Neuronal stem cell (in vitro differentiated cells): ENCODE results near the gene TMEM150C.

Experiments
- DNase-seq: peaks from one replicate; pipeline ENCODE4 v3.0.0-alpha.2; 2013; ENCODE audit warnings: low spot score
- H2AFZ ChIP-seq: one replicate; pipeline ENCODE4 v1.6.1; 2013; ENCODE audit warnings: mild to moderate bottlenecking, low read length, inconsistent platforms
- H2AK5ac ChIP-seq: 2 replicates; pipeline ENCODE4 v1.6.1; 2013; ENCODE audit warnings: low read depth, mild to moderate bottlenecking, inconsistent platforms, low read length, moderate library complexity, mixed read lengths
- H2BK120ac ChIP-seq: 2 replicates; pipeline ENCODE4 v1.6.1; 2013; ENCODE audit warnings: low read depth, mild to moderate bottlenecking, inconsistent platforms, low read length, moderate library complexity, mixed read lengths
- H2BK12ac ChIP-seq: one replicate; pipeline ENCODE4 v1.6.1; 2013; ENCODE audit warnings: low read length, inconsistent platforms
- H2BK15ac ChIP-seq: 2 replicates; pipeline ENCODE4 v1.6.1; 2013; ENCODE audit warnings: mild to moderate bottlenecking, low read length, inconsistent platforms, mixed read lengths
- H2BK5ac ChIP-seq: one replicate; pipeline ENCODE4 v1.6.1; 2013; ENCODE audit warnings: inconsistent platforms, mild to moderate bottlenecking, low read length, moderate library complexity
- H3K14ac ChIP-seq: one replicate; pipeline ENCODE4 v1.6.1; 2013; ENCODE audit warnings: low read length, inconsistent platforms
- H3K18ac ChIP-seq: 2 replicates; pipeline ENCODE4 v1.6.1; 2013; ENCODE audit warnings: low read length, inconsistent platforms
- H3K23ac ChIP-seq: 2 replicates; pipeline ENCODE4 v1.6.1; 2013; ENCODE audit warnings: low read depth, mild to moderate bottlenecking, mixed read lengths, low read length, inconsistent platforms; ENCODE audit not compliant: poor library complexity
- H3K27ac ChIP-seq: replicated peaks from 3 replicates; pipeline ENCODE4 v1.5.1; 2013; ENCODE audit warnings: low read length, inconsistent platforms
- H3K27me3 ChIP-seq, 3 experiments: 2 replicates each; pipeline ENCODE4 v1.6.1; 2013; ENCODE audit warnings: low read length in 3 of 3, mild to moderate bottlenecking in 2 of 3, inconsistent platforms in 1 of 3, low read depth in 1 of 3, mixed read lengths in 1 of 3, moderate library complexity in 1 of 3; ENCODE audit not compliant: control insufficient read depth in 3 of 3, insufficient read depth in 3 of 3
- H3K36me3 ChIP-seq, 2 donors: replicated peaks in 1 of 2; 2 replicates each; pipeline ENCODE4 v1.6.1; 2013; ENCODE audit warnings: low read length in 2 of 2; ENCODE audit not compliant: control insufficient read depth in 2 of 2, insufficient read depth in 2 of 2
- H3K4ac ChIP-seq: 2 replicates; pipeline ENCODE4 v1.6.1; 2013; ENCODE audit warnings: inconsistent platforms, mild to moderate bottlenecking, low read length, moderate library complexity
- H3K4me1 ChIP-seq, 2 donors: 1 replicate in 1 of 2; 2 replicates in 1 of 2; pipeline ENCODE4 v1.6.1; 2013; ENCODE audit warnings: low read length in 2 of 2, low read depth in 1 of 2; ENCODE audit not compliant: control insufficient read depth in 2 of 2, insufficient read depth in 1 of 2
- H3K4me2 ChIP-seq: one replicate; pipeline ENCODE4 v1.6.1; 2013; ENCODE audit warnings: mild to moderate bottlenecking, low read length, inconsistent platforms; ENCODE audit not compliant: insufficient read depth, poor library complexity, severe bottlenecking
- H3K4me3 ChIP-seq, 2 donors: 2 replicates each; pipeline ENCODE4 v1.5.1; 2013; ENCODE audit warnings: low read length in 2 of 2, mild to moderate bottlenecking in 2 of 2, inconsistent platforms in 1 of 2, moderate library complexity in 1 of 2
- H3K79me1 ChIP-seq: one replicate; pipeline ENCODE4 v1.6.1; 2013; ENCODE audit warnings: low read depth, mild to moderate bottlenecking, inconsistent platforms, low read length, moderate library complexity
- H3K9ac ChIP-seq: one replicate; pipeline ENCODE4 v1.6.1; 2013; ENCODE audit warnings: mild to moderate bottlenecking, low read depth, low read length, inconsistent platforms; ENCODE audit not compliant: poor library complexity
- H3K9me3 ChIP-seq, 2 donors: replicated peaks in 1 of 2; 2 replicates each; pipeline versions ENCODE3 to v1.6.1; 2013; ENCODE audit warnings: low read length in 2 of 2, mild to moderate bottlenecking in 2 of 2, inconsistent platforms in 1 of 2, low read depth in 1 of 2, mixed read lengths in 1 of 2, moderate library complexity in 1 of 2; ENCODE audit not compliant: control insufficient read depth in 2 of 2, insufficient read depth in 1 of 2
- H4K8ac ChIP-seq: one replicate; pipeline ENCODE4 v1.6.1; 2013; ENCODE audit warnings: low read depth, mild to moderate bottlenecking, inconsistent platforms, low read length, moderate library complexity
- H4K91ac ChIP-seq: one replicate; pipeline ENCODE4 v1.6.1; 2013; ENCODE audit warnings: low read length, low read depth, mild to moderate bottlenecking, inconsistent platforms; ENCODE audit not compliant: poor library complexity
- WGBS, 2 donors: extraction: QIAGEN DNeasy Blood & Tissue Kit; methylation state at CpG; one replicate each; pipeline ENCODE4 v1.1.7; 2013; ENCODE audit warnings: missing lambda C conversion rate in 2 of 2, mixed read lengths in 1 of 2; ENCODE audit not compliant: insufficient read length in 2 of 2, insufficient replicate concordance in 1 of 2; ENCODE audit errors: extremely low coverage in 2 of 2; 5-methylcytosine and 5-hydroxymethylcytosine counted together

TMEM150C gene

GRCh38 chr4:82496349-82496748 lies 65.4 kb downstream of the TMEM150C start:
- Histone ChIP-seq H3K9ac (no peak overlapping the region), H2AK5ac (no peak overlapping the region), H4K8ac (no peak overlapping the region), H2BK12ac (no peak overlapping the region), H3K79me1 (no peaks in the 10 kb centered on the region), H3K27ac (no peak overlapping the region), H2BK120ac (no peak overlapping the region), H4K91ac (no peak overlapping the region), H3K18ac (no peak overlapping the region), H3K9me3 (no peaks in the 10 kb centered on the region), H2AFZ (no peak overlapping the region), H3K23ac (no peak overlapping the region), H3K27me3 (no peaks in the 10 kb centered on the region), H3K4me2 (no peak overlapping the region), H3K14ac (no peak overlapping the region), H2BK5ac (no peak overlapping the region), H3K4ac (no peak overlapping the region), H2BK15ac (no peak overlapping the region), H3K36me3 (no peaks in the 10 kb centered on the region), H3K4me3 (no peak overlapping the region), H3K4me1 (peaks cover 3 to 14% of the 10 kb centered on the region in 2 donors)
- DNase-seq: no peak
- WGBS, 2 donors: no CpG with 5 or more reads among the region's 2 CpGs

- H3K14ac ChIP-seq: no peak overlapping the region
- H2AFZ ChIP-seq: no peak overlapping the region
- WGBS, 2 donors: no CpG with 5 or more reads among the region's 4 CpGs
- no peak overlapping the region for H2BK120ac ChIP-seq
- DNase-seq: no peak
- no peak overlapping the region for H2AK5ac ChIP-seq
- no peak overlapping the region for H2BK15ac ChIP-seq
- H3K36me3 ChIP-seq: no peaks in the 10 kb centered on the region
- H4K8ac ChIP-seq: no peak overlapping the region
- H4K91ac ChIP-seq: no peak overlapping the region
- H3K4ac ChIP-seq: no peak overlapping the region
- no peak overlapping the region for H3K18ac ChIP-seq
- no peak overlapping the region for H3K27ac ChIP-seq
- no peak overlapping the region for H2BK12ac ChIP-seq
- no peak overlapping the region for H3K9ac ChIP-seq
- no peaks in the 10 kb centered on the region for H3K27me3 ChIP-seq
- H3K23ac ChIP-seq: no peak overlapping the region
- H3K4me2 ChIP-seq: no peak overlapping the region
- H3K79me1 ChIP-seq: no peaks in the 10 kb centered on the region
- peaks cover 3 to 11% of the 10 kb centered on the region in 2 donors for H3K4me1 ChIP-seq
- no peaks in the 10 kb centered on the region for H3K9me3 ChIP-seq
- H2BK5ac ChIP-seq: no peak overlapping the region
- no peak overlapping the region for H3K4me3 ChIP-seq
Observed at GRCh38 chr4:82495666-82496065, 66.1 kb downstream of the TMEM150C start.

DNA sequence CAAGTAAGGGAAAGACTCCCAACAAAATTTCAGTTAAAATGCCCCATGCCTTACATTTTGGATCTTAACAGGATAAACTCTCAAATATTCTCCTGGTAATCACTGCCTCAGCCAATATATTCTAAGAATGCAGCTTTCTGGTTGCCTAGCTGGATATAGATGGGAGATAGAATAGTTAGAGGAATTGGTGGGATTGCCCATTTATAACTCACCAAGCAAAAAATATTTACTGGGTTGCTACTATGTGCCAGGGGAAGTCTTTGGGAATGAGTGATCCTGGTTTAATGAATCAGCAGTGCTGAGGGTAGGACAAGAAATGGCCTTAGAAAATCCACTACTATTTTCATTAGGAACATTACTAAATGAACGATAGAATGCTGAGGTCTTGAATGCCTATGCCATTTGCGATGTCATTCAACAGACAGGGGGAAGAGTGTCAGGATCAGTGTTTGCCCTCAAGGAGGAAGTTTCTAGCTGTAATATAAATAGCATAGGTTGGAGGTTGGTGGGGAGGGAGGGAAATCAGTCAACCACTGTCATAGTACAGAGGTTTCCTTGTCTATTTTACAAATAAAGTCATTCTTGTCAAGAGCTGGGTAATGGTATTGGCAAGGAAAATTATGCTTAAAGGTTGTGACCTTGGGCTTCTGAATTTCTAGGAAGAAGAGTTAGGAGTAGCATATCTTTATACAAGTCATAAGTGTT lies 67.9 kb downstream of the TMEM150C start:
- Histone ChIP-seq H3K4ac (no peak overlapping the region), H3K4me3 (no peak overlapping the region), H2AK5ac (no peak overlapping the region), H3K79me1 (no peaks in the 10 kb centered on the region), H2BK120ac (no peak overlapping the region), H4K8ac (no peak overlapping the region), H2BK15ac (no peak overlapping the region), H2BK12ac (no peak overlapping the region), H3K23ac (no peak overlapping the region), H3K4me2 (no peak overlapping the region), H3K9ac (no peak overlapping the region), H3K18ac (no peak overlapping the region), H2BK5ac (no peak overlapping the region), H2AFZ (no peak overlapping the region), H3K14ac (no peak overlapping the region), H3K27me3 (no peaks in the 10 kb centered on the region), H3K9me3 (no peaks in the 10 kb centered on the region), H3K4me1 (peaks cover 2 to 5% of the 10 kb centered on the region in 2 donors), H3K36me3 (no peaks in the 10 kb centered on the region), H3K27ac (no peak overlapping the region), H4K91ac (no peak overlapping the region)
- no CpG with 5 or more reads among the region's 2 CpGs for WGBS, 2 donors
- DNase-seq: no peak

DNA sequence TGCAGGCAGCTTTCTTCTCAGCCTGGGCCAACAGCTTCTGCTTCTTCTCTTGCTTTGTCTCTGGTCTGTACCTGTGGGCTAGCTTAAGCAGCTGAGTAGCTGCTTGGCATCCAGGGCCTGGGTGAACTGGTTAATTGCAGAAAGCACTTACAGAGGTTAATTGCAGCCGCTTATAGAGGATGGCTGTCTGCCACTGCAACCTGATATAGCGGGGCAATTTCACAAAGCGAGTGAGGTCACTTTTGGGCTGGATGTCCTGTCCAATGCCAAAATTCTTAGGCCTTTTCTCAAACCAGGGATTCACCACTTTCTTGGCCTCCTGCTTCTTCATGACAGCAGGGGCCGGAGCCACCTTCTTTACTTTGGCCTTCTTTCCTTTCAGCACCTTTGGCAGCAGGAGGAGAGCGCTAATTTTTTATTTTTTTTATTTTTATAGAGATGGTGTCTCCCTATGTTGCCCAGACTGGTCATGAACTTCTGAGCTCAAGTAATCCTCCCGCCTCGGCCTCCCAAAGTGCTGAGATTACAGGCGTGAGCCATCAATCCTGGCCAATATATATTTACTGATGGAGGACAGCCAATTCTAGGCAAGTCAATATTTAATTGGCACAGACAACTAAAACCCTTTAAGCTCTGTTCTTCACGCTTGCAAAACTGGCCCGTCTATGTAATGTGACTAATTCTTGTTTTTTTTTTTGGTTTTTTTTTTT lies 70.4 kb downstream of the TMEM150C start:
- no peaks in the 10 kb centered on the region for H3K79me1 ChIP-seq
- H4K8ac ChIP-seq: peak overlapping the region; percentile 17
- H3K36me3 ChIP-seq: no peaks in the 10 kb centered on the region
- H2BK120ac ChIP-seq: no peak overlapping the region
- no peak overlapping the region for H3K9ac ChIP-seq
- no peak overlapping the region for H2BK12ac ChIP-seq
- no peak overlapping the region for H3K27ac ChIP-seq
- no peaks in the 10 kb centered on the region for H3K9me3 ChIP-seq
- peak overlapping the region; percentile 17 for H3K18ac ChIP-seq
- H2BK15ac ChIP-seq: no peak overlapping the region
- no peak overlapping the region for H3K23ac ChIP-seq
- peaks cover 2 to 5% of the 10 kb centered on the region in 2 donors for H3K4me1 ChIP-seq
- H3K14ac ChIP-seq: peak overlapping the region; percentile 89
- no peaks in the 10 kb centered on the region for H3K27me3 ChIP-seq
- no peak overlapping the region for H3K4me2 ChIP-seq
- no peak for DNase-seq
- H4K91ac ChIP-seq: no peak overlapping the region
- WGBS, 2 donors: no CpG with 5 or more reads among the region's 10 CpGs
- H3K4me3 ChIP-seq: no peak overlapping the region
- no peak overlapping the region for H2AK5ac ChIP-seq
- no peak overlapping the region for H2BK5ac ChIP-seq
- H2AFZ ChIP-seq: no peak overlapping the region
- H3K4ac ChIP-seq: no peak overlapping the region
